DND-41 (cell line): ENCODE measurements around the gene ELK1.

Experiments used
- ATAC-seq: fragments of 200-7000 bp; cut with Tn5 transposase; 3 replicates; pipeline ENCODE4 v1.9.1; 2021; ENCODE audit warnings: low read depth; ENCODE audit not compliant: insufficient read depth
- DNase-seq: peaks from one replicate; pipeline ENCODE4 v3.0.0-alpha.2; 2020
- H2AFZ ChIP-seq: 2 replicates; pipeline ENCODE4 v1.6.0; 2012; ENCODE audit warnings: low read depth, low read length
- H3K27ac ChIP-seq: 2 replicates; pipeline ENCODE4 v1.5.1; 2012; ENCODE audit warnings: low read length, inconsistent platforms
- H3K27me3 ChIP-seq: fragments of 200-600 bp; sonication (generic); 2 replicates; pipeline ENCODE4 v1.6.0; 2012; ENCODE audit warnings: low read length, mild to moderate bottlenecking, inconsistent platforms; ENCODE audit not compliant: insufficient read depth, poor library complexity
- H3K36me3 ChIP-seq: 2 replicates; pipeline ENCODE4 v1.5.1; 2012; ENCODE audit warnings: low read length, inconsistent platforms; ENCODE audit not compliant: insufficient read depth
- H3K4me1 ChIP-seq: 2 replicates; pipeline ENCODE4 v1.5.1; 2012; ENCODE audit warnings: mild to moderate bottlenecking, low read length; ENCODE audit not compliant: insufficient read depth
- H3K4me2 ChIP-seq: 2 replicates; pipeline ENCODE4 v1.6.0; 2012; ENCODE audit warnings: mild to moderate bottlenecking, moderate library complexity, low read length, inconsistent platforms; ENCODE audit not compliant: insufficient read depth
- H3K4me3 ChIP-seq, 2 experiments: fragments of 200-600 bp in 1 of 2; shearing (Covaris generic) in 1 of 2; 2 replicates each; pipeline ENCODE4 v1.5.1; 2012 to 2016; ENCODE audit warnings: inconsistent platforms in 2 of 2, low read length in 2 of 2, mild to moderate bottlenecking in 2 of 2, low read depth in 1 of 2, moderate library complexity in 1 of 2
- H3K79me2 ChIP-seq: 2 replicates; pipeline ENCODE4 v1.6.0; 2012; ENCODE audit warnings: low read length, inconsistent platforms; ENCODE audit not compliant: insufficient read depth
- H3K9ac ChIP-seq: 2 replicates; pipeline ENCODE4 v1.6.0; 2012; ENCODE audit warnings: low read depth, mild to moderate bottlenecking, inconsistent platforms, low read length, moderate library complexity
- H3K9me3 ChIP-seq: 2 replicates; pipeline ENCODE4 v1.5.1; 2012; ENCODE audit warnings: low read length, moderate library complexity, mild to moderate bottlenecking, inconsistent platforms; ENCODE audit not compliant: insufficient read depth, severe bottlenecking
- H4K20me1 ChIP-seq: 2 replicates; pipeline ENCODE4 v1.6.0; 2012; ENCODE audit warnings: low read length; ENCODE audit not compliant: insufficient read depth
- CTCF ChIP-seq: IDR thresholded peaks from 2 replicates; pipeline ENCODE4 v1.5.1; 2012; ENCODE audit warnings: borderline replicate concordance, low read length, moderate library complexity, mild to moderate bottlenecking; ENCODE audit not compliant: poor library complexity, severe bottlenecking; ENCODE audit errors: extremely low read depth
- EZH2 ChIP-seq: IDR thresholded peaks from 3 replicates; pipeline ENCODE4 v1.6.1; 2012; ENCODE audit warnings: borderline replicate concordance, low read depth, mild to moderate bottlenecking, moderate library complexity, low read length, inconsistent platforms; ENCODE audit not compliant: severe bottlenecking

The ELK1 gene

DNA sequence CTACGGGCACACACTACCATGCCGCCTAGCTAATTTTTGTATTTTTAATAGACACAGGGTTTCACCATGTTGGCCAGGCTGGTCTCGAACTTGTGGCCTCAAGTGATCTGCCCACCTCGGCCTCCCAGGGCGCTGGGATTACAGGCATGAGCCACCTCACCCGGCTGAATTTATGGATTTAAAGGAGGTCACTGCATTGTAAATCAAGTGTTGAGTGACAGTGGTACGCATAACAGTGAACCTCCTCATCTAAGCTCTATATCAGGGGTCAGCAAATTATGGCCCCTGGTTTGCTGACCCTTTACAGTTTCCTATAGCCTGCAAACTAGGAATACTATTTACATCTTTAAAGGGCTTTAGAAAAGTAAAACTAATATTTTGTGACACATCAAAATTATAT, 11.2 kb upstream of the ELK1 start:
- Histone ChIP-seq H3K27ac (no peak overlapping the region), H3K36me3 (peaks cover 14% of the 10 kb centered on the region), H3K4me1 (peaks cover 24% of the 10 kb centered on the region), H3K4me2 (no peak overlapping the region), H3K9ac (no peak overlapping the region), H2AFZ (no peak overlapping the region), H3K27me3 (no peaks in the 10 kb centered on the region), H3K4me3 (no peak overlapping the region), H3K79me2 (peaks cover 14% of the 10 kb centered on the region), H3K9me3 (no peaks in the 10 kb centered on the region), H4K20me1 (no peaks in the 10 kb centered on the region)
- TF ChIP-seq EZH2 = no peak
- no peak for TF ChIP-seq CTCF
- ATAC-seq = no peak
- DNase-seq = no peak

GRCh38 chrX:47659421-47659726, 9.0 kb upstream of the ELK1 start:
- Histone ChIP-seq H3K79me2 (peaks cover 14% of the 10 kb centered on the region), H3K4me1 (peaks cover 24% of the 10 kb centered on the region), H3K27ac (peak overlapping the region; percentile 100), H3K36me3 (peaks cover 27% of the 10 kb centered on the region), H3K9me3 (no peaks in the 10 kb centered on the region), H4K20me1 (no peaks in the 10 kb centered on the region), H3K27me3 (no peaks in the 10 kb centered on the region), H3K4me2 (peak overlapping the region; percentile 78), H3K4me3 (peak overlapping the region in 1 of 2 experiments; percentile 83; a peak in 2 of 4 replicates), H3K9ac (peak overlapping the region; percentile 91), H2AFZ (peak overlapping the region; percentile 78)
- ATAC-seq = no peak
- DNase-seq = no peak
- TF ChIP-seq CTCF (no peak), EZH2 (no peak)

GRCh38 chrX:47658684-47659420, 8.5 kb upstream of the ELK1 start, which contains the start of gene UXT:
Gene UXT, minus strand, starts transcription at chrX:47659180. Its CDS starts 253 bp downstream, at chrX:47658927.
- no peak for TF ChIP-seq EZH2
- TF ChIP-seq CTCF = no peak
- Histone ChIP-seq H3K27me3 (no peaks in the 10 kb centered on the region), H3K4me3 (peak within 1 kb of the TSS; percentile 70 to 83; a peak in 3 of 4 replicates), H2AFZ (peak within 1 kb of the TSS; percentile 85), H3K9me3 (no peaks in the 10 kb centered on the region), H3K9ac (peak within 1 kb of the TSS; percentile 91), H3K79me2 (peaks cover 14% of the 10 kb centered on the region), H3K36me3 (peaks cover 29% of the 10 kb centered on the region), H3K4me2 (peak within 1 kb of the TSS; percentile 78), H4K20me1 (no peaks in the 10 kb centered on the region), H3K27ac (peak within 1 kb of the TSS; percentile 100), H3K4me1 (peaks cover 24% of the 10 kb centered on the region)
- ATAC-seq (peak; percentile 88), DNase-seq (peak; percentile 96)
